GM19193 (cell line): ENCODE data around the gene KCNA1.

Experiments
- POLR2A ChIP-seq: IDR thresholded peaks from 4 replicates; pipeline ENCODE4 v1.6.1; 2011; ENCODE audit not compliant: insufficient read depth, insufficient read length; ENCODE audit errors: extremely low read depth

Gene KCNA1

GRCh38 chr12:4900327-4900726 is 9.4 kb upstream of the KCNA1 start:
- TF ChIP-seq POLR2A = no peak

- no peak for TF ChIP-seq POLR2A
Measured at GRCh38 chr12:4905316-4905715, 4.4 kb upstream of the KCNA1 start.

DNA sequence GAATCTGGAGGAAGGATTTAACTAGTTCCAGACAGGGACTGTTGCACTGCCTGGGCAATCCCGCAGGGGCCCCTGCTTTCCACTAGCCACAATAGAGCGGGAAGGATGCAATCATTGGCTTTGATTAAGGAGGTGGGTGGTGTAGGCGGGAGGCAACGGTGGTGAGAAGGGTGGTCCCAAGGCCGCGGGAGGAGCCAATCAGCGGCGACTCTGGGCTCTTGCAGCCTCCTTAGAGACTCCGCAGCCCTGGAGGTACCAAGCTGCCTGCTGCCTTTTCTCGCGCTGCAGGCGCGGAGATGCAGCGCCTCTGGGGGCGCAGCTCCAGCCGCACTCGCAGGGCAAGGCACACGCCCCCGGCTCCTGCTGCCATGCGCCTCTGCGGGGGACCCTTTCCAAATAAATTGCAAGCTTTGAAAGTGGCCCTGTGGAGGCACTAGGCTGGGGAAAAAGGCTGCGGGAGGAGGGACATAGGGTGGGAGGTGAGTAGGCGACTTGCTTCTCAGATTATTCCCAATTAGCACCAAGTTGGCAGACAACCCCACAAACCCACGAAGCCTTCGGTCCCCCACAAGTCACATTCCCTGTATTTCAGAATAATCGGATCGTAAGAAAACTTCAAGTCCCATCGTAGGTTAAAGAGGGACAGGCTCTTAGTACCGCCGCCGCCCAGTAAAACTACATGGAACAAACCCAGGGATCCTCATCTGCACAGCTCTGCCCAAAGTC is 858 bp upstream of the KCNA1 start:
- TF ChIP-seq POLR2A = no peak

GRCh38 chr12:4909410-4909733 is 333 bp upstream of the KCNA1 start:
- TF ChIP-seq POLR2A = no peak

DNA sequence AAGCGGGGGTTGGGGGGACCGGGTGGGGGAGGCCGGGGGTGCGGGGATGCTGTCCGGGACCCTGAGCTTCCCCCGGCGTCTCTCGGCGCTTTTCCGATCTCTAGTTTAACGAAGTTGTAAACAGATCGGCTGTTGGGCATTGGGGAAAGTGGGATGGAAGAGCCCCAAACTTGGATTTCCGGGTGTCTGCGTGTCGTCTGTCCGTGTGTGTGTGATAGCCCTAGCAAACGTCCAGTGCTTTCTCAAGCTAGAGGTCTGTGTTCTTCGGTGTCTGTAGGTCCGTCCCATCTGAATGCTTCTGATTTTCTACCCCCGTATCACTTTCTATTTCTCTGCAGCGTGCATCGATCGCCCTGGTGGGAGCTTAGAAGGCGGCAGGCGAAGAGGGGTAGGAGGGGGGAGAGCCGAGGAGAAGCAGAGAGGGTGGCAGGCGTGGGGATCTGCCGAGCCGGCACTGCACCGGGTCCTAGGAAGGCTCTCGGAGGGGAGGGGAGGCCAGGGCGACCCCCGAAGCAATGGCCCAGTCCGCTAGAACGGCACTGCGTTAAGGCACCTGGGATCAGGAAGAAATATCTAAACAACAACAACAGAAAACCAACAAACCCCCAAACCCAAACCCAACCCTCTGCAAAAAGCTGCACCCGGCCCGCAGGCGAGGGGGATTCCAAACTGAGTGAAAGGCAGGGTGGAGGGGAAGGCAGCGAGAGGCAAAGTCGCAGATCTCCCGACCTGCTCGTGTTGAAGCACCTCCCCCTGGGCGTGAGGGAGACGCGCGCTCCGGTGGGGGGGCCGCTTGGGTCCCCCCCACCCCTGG is 1.0 kb downstream of the KCNA1 start:
- no peak for TF ChIP-seq POLR2A

GRCh38 chr12:4911316-4911994 is 1.8 kb downstream of the KCNA1 start:
- TF ChIP-seq POLR2A = no peak

DNA sequence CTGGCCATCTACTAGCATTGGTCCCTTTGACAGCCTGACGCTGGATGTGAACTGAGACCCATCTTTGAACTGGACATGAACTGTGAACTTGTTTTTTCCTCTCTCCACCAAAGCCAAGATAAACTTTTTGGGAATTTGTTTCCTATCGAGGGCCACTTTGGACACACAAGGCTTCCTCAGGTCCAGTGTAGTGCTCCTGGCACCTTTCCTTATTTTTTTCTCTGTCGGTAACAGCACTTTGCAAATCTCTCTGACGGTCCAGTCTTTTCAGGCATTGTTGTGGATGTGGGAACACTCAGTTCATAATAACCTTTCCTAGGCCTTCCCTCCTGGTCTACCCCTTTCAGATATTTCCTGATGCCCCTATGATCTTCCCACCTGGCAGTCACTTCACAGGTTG is 5.0 kb downstream of the KCNA1 start:
- no peak for TF ChIP-seq POLR2A

DNA sequence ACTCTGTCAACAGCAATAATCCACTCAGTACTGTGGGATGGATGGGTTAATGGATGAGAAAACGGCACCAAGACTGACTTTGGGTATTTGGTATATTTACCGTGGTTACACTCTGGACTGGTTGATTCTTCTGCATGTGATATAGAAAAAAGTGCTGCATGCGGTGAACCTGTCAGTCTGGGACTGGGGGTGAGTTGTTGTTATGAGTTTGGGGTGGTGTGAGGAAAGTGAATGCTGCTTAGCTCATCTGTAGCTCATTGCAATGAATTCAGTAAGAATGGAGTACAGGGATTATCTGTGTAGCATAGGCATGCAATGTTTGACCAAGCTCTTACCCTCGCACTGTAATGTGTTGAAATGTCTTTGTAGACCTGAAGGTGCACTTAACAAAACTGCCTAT is 6.0 kb downstream of the KCNA1 start:
- no peak for TF ChIP-seq POLR2A

DNA sequence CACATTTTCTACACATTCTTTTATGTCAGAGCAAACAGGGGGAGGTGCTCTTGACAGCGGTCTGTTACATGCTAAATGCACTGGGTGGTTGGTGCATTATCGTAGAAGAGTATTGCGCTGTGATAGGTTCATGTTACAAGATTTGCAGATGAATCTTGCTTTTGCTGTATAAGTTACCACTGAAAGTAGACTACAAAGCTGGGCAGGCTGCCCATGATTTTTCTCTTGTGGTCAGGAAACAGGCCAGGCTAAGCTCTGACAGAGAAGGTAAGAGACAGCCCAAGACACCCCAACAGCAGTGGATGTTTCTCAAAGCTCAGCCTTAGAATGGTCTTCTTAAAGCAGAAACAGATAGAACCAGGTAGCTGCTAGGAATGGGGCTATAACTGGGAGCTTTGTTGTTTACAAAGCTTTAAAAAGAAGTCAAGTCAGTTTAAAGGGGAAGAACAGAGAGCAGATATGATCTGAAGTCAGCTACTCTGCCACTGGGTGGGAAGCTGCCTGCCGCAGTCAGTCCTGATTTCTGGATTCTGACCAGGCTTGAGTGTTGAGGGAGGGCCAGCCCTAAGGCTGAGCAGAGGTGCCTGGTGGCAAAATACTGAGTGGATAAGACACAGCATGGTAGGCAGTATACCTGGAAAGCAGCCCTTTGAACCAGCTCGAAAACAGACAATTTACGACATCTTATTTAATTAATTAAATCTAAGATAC is 9.4 kb downstream of the KCNA1 start:
- no peak for TF ChIP-seq POLR2A

- TF ChIP-seq POLR2A = no peak
Measured at GRCh38 chr12:4932576-4932975, 22.9 kb downstream of the KCNA1 start.

- no peak for TF ChIP-seq POLR2A
Measured at GRCh38 chr12:4933411-4933810, 23.7 kb downstream of the KCNA1 start.

DNA sequence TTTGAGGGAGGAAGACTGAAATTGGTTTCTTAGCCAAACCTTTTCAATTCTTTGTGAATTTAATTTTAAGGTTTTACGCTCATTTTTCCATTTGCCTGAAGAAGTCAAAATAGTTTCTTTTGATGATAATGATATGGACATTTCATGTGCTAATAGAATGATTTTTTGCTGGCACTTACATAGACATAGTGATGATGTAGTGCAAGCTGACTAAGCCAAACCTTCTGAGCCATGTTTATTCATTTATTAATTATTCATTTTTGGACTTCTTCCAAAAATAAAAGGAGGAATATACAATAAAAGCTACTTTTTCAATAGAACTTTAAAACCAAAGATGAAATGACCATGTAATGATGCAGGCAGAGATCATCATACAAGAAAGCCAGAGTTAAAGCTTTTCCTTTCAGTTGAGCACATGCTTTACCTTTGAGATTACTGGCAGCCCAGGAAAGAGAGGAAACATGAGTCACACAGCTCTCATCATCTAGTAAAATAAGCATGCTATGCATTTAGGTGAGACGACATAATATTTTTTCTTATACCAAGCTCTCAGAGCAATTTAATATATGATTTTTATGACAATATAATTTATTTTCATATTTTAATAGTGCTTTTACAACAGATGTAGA is 24.8 kb downstream of the KCNA1 start:
- TF ChIP-seq POLR2A = no peak

- TF ChIP-seq POLR2A = no peak
Measured at GRCh38 chr12:4938900-4939299, 29.2 kb downstream of the KCNA1 start.

GRCh38 chr12:4939418-4940023 is 29.8 kb downstream of the KCNA1 start:
- TF ChIP-seq POLR2A = no peak
